Measurements from ENCODE around the gene PALM3.

DNA sequence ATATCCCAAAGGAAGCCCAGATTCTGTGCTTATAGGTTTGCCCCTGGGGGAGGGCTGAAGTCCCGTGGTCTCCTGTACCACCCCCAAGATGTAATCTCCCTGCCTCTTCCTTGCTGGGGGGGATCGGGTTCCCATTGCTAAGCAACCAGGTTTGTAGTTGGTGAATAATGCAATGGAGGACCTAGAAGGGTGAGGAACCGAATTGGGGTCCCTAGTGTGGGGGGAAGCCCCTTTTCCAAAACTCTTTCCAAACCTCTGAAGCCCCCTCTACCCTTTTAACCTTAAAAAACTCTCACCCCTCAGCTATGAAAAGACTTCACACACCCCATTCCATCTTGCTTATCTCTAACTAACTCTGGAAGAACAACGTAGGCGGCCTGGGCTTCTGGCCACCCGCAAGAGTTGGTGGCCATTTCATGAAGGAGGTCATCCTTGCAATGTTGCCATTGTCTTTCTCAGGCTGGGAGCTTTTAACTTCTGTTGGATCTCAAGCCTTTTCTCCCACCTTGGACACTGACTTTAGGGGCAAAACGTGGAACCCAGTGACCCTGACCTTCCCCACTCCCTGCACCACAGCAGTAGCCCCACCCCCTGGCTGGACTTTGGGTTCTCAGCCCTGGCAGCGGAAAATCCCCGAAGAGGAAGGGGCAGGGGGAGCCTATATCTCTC is 661 bp downstream of the PALM3 start:
- TF ChIP-seq, protein P1, sequence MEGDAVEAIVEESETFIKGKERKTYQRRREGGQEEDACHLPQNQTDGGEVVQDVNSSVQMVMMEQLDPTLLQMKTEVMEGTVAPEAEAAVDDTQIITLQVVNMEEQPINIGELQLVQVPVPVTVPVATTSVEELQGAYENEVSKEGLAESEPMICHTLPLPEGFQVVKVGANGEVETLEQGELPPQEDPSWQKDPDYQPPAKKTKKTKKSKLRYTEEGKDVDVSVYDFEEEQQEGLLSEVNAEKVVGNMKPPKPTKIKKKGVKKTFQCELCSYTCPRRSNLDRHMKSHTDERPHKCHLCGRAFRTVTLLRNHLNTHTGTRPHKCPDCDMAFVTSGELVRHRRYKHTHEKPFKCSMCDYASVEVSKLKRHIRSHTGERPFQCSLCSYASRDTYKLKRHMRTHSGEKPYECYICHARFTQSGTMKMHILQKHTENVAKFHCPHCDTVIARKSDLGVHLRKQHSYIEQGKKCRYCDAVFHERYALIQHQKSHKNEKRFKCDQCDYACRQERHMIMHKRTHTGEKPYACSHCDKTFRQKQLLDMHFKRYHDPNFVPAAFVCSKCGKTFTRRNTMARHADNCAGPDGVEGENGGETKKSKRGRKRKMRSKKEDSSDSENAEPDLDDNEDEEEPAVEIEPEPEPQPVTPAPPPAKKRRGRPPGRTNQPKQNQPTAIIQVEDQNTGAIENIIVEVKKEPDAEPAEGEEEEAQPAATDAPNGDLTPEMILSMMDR (conservative IDR thresholded peaks at IDR 0.05; ENCODE audit: low read depth in 2 of 2): no peak
- TF ChIP-seq, protein P2, sequence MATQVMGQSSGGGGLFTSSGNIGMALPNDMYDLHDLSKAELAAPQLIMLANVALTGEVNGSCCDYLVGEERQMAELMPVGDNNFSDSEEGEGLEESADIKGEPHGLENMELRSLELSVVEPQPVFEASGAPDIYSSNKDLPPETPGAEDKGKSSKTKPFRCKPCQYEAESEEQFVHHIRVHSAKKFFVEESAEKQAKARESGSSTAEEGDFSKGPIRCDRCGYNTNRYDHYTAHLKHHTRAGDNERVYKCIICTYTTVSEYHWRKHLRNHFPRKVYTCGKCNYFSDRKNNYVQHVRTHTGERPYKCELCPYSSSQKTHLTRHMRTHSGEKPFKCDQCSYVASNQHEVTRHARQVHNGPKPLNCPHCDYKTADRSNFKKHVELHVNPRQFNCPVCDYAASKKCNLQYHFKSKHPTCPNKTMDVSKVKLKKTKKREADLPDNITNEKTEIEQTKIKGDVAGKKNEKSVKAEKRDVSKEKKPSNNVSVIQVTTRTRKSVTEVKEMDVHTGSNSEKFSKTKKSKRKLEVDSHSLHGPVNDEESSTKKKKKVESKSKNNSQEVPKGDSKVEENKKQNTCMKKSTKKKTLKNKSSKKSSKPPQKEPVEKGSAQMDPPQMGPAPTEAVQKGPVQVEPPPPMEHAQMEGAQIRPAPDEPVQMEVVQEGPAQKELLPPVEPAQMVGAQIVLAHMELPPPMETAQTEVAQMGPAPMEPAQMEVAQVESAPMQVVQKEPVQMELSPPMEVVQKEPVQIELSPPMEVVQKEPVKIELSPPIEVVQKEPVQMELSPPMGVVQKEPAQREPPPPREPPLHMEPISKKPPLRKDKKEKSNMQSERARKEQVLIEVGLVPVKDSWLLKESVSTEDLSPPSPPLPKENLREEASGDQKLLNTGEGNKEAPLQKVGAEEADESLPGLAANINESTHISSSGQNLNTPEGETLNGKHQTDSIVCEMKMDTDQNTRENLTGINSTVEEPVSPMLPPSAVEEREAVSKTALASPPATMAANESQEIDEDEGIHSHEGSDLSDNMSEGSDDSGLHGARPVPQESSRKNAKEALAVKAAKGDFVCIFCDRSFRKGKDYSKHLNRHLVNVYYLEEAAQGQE (IDR thresholded peaks at IDR 0.05; ENCODE audit: unreplicated experiment): no peak

Data from GM23338 (cell line).